DMS114 treated with DMSO at 0.1 percent for 48 hours (cell line): Measurements from ENCODE around the gene CTXN3.
"Not testable (repeated sequence)": the region's sequence is repeated elsewhere in the genome, so short reads cannot be mapped to it uniquely, and the experiment has no call there.

ENCODE experiments used
- DNase-seq: peaks from one replicate; lab custom pipeline; 2025; ENCODE audit not compliant: unreplicated experiment; lab: John Stamatoyannopoulos, UW

CTXN3 gene

GRCh38 chr5:127650022-127650421, 1.1 kb downstream of the CTXN3 start:
- DNase-seq, result no peak

- no peak for DNase-seq
Measured at GRCh38 chr5:127650649-127651048, 1.8 kb downstream of the CTXN3 start.

GRCh38 chr5:127652952-127653611, 4.2 kb downstream of the CTXN3 start:
- DNase-seq, result no peak

GRCh38 chr5:127656825-127657224, 7.9 kb downstream of the CTXN3 start:
- DNase-seq, result no peak

DNA sequence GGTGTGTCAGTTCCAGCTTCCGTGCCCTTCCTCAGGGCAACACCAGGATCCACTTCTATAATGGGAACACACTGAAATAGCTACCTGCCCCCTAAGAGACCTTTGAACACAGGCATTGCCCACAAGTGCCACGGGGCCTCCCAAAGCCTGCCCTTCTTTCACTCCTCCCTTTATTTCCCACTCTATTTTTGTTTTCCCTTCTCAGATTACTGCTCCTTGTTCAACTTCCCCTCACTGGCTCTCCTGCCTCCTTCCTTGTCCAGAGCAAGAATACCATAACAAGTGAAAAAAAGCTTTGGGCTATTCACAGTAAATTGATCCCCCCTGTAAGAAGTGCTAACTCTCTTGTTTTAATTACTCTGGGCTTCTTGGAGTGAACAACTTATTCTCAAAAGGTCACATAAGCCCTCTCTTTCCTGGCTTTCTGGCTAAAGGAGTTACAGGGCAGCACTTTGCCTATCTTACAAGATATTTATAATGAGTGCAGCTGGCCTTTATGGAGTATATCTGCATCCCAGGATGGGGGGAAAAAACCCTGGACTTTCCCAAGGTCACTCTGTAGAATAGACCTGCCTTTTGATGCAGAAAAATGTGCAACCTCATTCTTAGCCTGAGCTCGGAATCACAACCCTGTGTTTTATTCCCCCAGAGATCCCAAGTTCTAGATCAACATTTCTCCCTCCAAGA, 11.3 kb downstream of the CTXN3 start:
- DNase-seq, result no peak

DNA sequence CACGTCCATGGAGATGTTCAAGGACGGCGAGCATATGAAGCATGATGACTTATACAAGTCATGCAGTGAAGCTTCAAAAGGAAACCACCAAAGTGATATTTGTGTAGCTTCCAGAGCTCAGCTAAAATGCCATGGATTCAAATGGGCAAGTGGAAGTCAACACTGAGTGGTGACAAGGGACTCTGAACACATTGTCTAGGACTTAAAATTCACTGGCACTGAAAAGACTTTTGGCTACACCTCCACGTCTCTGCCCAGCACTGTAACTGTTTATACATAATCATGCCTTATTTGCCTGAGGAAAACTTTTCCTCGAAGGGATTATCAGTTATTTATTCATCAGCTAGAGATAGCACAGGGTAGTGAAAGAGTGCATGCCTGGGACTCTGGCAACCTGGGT, 15.2 kb downstream of the CTXN3 start:
- DNase-seq, result no peak

- DNase-seq, result no peak
Measured at GRCh38 chr5:127665641-127666040, 16.8 kb downstream of the CTXN3 start.

GRCh38 chr5:127666043-127666716, 17.3 kb downstream of the CTXN3 start:
- DNase-seq, result no peak

- DNase-seq, result no peak
Measured at GRCh38 chr5:127667926-127668325, 19.0 kb downstream of the CTXN3 start.

DNA sequence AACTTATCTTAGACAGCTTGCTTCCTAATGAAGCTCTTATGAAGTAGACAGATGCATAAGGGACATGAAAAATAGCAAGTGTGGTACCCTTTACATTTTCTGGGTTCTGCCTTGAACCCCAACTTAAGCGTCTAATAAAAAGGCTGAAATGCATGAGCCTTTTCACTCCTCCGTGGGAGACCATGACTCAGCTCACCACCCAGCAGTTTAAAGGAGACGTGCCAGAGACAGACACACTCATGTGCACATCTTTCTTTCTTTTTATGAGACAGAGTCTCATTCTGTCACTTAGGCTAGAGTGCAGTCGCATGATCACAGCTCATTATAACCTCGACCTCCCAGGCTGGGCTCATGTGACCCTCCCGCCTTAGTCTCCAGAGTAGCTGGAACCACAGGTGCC, 22.3 kb downstream of the CTXN3 start:
- DNase-seq, result no peak

GRCh38 chr5:127673117-127673800, 24.4 kb downstream of the CTXN3 start:
- DNase-seq, result no peak

DNA sequence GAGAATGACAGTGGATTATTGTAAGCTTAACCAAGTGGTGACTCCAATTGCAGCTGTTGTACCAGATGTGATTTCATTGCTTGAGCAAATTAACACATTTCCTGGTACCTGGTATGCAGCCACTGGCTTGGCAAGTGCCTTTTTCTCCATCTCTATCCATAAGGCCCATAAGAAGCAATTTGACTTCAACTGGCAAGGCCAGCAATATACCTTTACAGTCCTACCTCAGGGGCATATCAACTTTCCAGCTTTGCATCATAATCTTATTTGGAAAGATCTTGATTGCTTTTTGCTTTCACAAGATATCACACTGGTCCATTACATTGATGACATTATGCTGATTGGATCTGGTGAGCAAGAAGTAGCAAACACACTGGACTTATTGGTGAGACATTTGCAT, 28.1 kb downstream of the CTXN3 start:
- not testable (repeated sequence) for DNase-seq

GRCh38 chr5:127679691-127680330, 30.9 kb downstream of the CTXN3 start:
- not testable (repeated sequence) for DNase-seq

DNA sequence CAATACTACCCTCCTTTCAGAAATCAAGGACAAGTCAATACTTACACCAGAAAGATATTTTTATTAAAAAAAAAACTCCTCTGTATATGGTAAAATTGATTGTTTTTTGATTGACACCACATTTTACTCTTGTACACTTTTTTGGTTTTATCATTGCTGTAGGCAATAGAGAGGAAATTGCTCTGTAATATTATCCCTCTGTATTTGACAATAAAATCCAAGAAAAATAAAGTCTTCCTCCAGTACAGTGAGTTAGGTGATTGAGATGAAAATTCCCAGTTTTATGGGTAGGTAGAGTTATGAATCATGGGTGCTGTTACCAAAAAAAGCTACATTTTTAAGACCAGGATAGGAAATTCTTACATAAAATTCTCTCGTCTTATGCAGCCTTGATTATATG, 31.7 kb downstream of the CTXN3 start:
- DNase-seq, result no peak

DNA sequence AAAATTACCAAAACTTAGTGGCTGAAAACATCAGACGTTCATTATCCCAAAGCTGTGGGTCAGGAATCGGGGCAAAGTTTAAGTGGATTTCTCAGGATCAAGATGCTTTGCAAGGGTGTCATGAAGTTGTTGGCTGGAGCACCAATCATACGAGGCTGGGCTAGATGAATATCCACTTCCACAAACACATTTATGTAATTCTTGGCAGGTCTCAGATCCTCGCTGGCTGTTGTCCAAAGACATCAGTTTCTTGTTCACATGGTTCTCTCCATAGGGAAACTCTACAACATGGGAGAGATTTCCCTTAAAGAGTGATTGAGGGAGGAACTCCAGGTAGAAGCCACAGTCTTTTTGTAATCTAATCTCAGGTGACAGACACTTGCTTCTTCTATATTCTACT, 34.1 kb downstream of the CTXN3 start:
- no peak for DNase-seq

GRCh38 chr5:127684726-127685467, 36.0 kb downstream of the CTXN3 start:
- no peak for DNase-seq

DNA sequence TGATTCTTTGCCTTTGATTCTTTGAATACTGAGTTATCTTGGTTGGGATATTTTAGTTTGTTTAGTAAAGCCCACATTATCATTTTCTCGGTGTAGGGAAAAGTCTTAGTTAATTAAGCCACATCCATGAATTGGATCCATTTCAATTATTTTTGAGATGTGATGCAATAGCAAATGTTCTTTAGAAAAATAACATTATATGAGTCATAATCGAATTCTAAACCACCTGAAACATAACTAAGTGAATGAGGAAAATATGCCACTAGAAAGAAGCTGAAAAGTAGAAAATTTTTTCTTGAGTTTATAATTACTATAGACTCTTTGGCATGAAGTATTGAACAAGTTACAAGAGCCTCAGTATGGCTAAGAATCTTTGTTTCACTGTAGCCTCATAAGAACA, 36.8 kb downstream of the CTXN3 start:
- no peak for DNase-seq

DNA sequence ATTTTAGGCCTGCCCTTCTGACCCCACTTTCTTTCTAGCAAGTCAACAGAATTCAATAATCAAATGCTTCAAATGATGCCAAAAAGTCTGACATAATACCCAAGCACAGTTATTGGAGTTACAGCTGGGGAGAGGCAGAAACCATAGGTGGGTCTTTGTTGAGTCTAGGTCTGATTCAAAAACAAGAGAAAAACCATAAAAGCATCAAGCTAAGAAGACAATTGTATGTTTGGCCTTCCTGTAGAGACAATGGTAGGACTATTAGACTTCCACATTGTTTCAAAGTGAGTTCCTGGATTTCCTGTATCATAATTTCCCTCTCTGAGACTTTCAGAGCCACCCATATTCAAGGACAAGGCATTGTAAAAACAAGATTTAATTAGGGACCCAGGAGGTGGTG, 37.5 kb downstream of the CTXN3 start:
- DNase-seq, result no peak

GRCh38 chr5:127694518-127695171, 45.8 kb downstream of the CTXN3 start:
- DNase-seq, result no peak

GRCh38 chr5:127695346-127695745, 46.5 kb downstream of the CTXN3 start:
- DNase-seq, result no peak
